GM12891 (cell line): ENCODE measurements around the gene MAS1L.

Experiments
- PAX5 ChIP-seq: IDR thresholded peaks from 2 replicates; pipeline ENCODE4 v1.6.1; 2011; ENCODE audit warnings: low read length, moderate library complexity, mild to moderate bottlenecking; ENCODE audit not compliant: insufficient read depth, severe bottlenecking
- POLR2A ChIP-seq: IDR thresholded peaks from 2 replicates; pipeline ENCODE4 v1.6.1; 2011; ENCODE audit warnings: low read depth, low read length, control low read depth
- POLR2AphosphoS5 ChIP-seq: IDR thresholded peaks from 2 replicates; pipeline ENCODE4 v1.6.1; 2011; ENCODE audit warnings: low read depth, low read length, control low read depth
- POU2F2 ChIP-seq: IDR thresholded peaks from 2 replicates; pipeline ENCODE4 v1.6.1; 2011; ENCODE audit warnings: low read depth, mild to moderate bottlenecking, control low read depth, low read length, moderate library complexity
- SPI1 ChIP-seq: IDR thresholded peaks from 2 replicates; pipeline ENCODE4 v1.6.1; 2011; ENCODE audit warnings: low read depth, low read length, control low read depth
- TAF1 ChIP-seq: IDR thresholded peaks from 2 replicates; pipeline ENCODE4 v1.6.1; 2011; ENCODE audit warnings: low read depth, low read length, control low read depth

GRCh38 chr6:29510202-29510601 is 22.4 kb upstream of the MAS1L start:
- TF ChIP-seq POLR2AphosphoS5 (no peak), POLR2A (no peak), SPI1 (no peak), TAF1 (no peak), POU2F2 (no peak), PAX5 (no peak)
